ENCODE measurements around the gene PROM2.

- no peak for TF ChIP-seq TAF1 (IDR thresholded peaks at IDR 0.05; ENCODE audit: low read depth)
- no peak for TF ChIP-seq REST (IDR thresholded peaks at IDR 0.05; ENCODE audit: low read depth)
- no peak for TF ChIP-seq EGR1 (IDR thresholded peaks at IDR 0.05)
These were observed 7.3 kb upstream of the PROM2 start for GRCh38 chr2:95266781-95267430.
